Thoracic aorta (tissue), 2 donors: ENCODE measurements around the gene CFDP1. TPM values are rescaled to one million over a fixed set of nuclear protein-coding genes. Genes with fewer than 3 reads are reported as not detected.

Experiments used
- ATAC-seq: fragments of 150-250 bp; one replicate; pipeline ENCODE4 v1.8.0; 2017; ENCODE audit warnings: low read depth; ENCODE audit not compliant: insufficient number of reproducible peaks, low FRiP score
- DNase-seq: peaks from one replicate; pipeline ENCODE4 v3.0.0-alpha.2; 2020; ENCODE audit warnings: low spot score
- H3K27ac ChIP-seq, 2 donors: fragments of 200-600 bp; sonication (generic); 1 replicate in 1 of 2; 2 replicates in 1 of 2; pipeline ENCODE4 v1.5.1; 2016; ENCODE audit warnings: mild to moderate bottlenecking in 2 of 2, moderate library complexity in 2 of 2
- H3K27me3 ChIP-seq: fragments of 200-600 bp; sonication (generic); replicated peaks from 2 replicates; pipeline ENCODE4 v1.6.0; 2016; ENCODE audit warnings: mild to moderate bottlenecking; ENCODE audit not compliant: insufficient read depth
- H3K36me3 ChIP-seq: fragments of 200-600 bp; sonication (generic); one replicate; pipeline ENCODE4 v1.5.1; 2016
- H3K4me1 ChIP-seq, 2 donors: fragments of 200-600 bp; sonication (generic); 1 replicate in 1 of 2; 2 replicates in 1 of 2; pipeline versions ENCODE4 v1.5.1 to v1.6.0; 2016; ENCODE audit warnings: low read depth in 2 of 2, mild to moderate bottlenecking in 1 of 2; ENCODE audit not compliant: control insufficient read depth in 1 of 2
- H3K4me3 ChIP-seq: fragments of 200-600 bp; sonication (generic); 2 replicates; pipeline ENCODE4 v1.5.1; 2016; ENCODE audit warnings: mild to moderate bottlenecking
- H3K9me3 ChIP-seq: fragments of 200-600 bp; sonication (generic); 2 replicates; pipeline ENCODE4 v1.5.1; 2016
- total RNA-seq, 2 donors: library from RNA; depleted of rRNA; stranded (reverse); fragments of >200 nt; gene quantifications; one replicate each; pipeline versions ENCODE4 v1.1.0 to v1.2.3, GENCODE V29; 2016
- TF ChIP-seq, protein P1 (sequence below): fragments of 200-600 bp; sonication (generic); IDR thresholded peaks from one replicate; pipeline ENCODE4 v1.5.1; 2019; ENCODE audit warnings: antibody characterized with exemption

Gene CFDP1
- total RNA-seq, 2 donors from 2014 or later, result 31.1 to 84.7 TPM

DNA sequence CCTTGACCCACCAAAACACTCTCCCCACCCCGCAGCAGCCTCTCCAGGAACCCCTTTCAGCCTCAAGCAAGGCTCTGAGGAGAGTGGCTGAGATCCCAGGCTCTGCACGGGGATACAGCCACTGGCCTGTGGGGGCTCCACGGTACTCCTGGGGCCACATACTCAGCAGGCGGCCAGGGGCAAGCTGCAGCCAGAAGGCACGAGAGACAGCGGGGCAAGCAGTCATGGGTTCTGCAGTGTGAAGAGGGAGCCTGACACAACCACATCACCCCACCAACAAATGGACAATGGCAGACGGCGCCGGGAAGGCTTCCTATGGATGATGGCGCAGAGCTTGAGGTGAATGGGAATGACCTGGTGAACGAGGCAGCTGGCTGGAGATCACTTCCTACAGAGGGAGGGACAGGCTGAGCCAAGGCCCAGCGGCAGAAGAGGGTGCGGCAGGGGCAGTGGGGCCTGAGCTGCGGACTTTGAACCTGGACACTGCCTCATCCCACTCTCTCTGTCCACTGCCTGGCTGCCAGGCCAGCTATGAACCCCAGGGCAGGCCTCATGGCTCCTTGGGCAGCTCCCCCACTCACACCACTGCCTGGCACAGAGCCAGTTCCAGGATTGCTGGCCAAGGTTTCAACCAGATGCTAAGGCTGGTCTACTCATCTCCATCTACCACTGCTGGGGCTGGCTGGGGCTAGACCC, 171.1 kb downstream of the CFDP1 start:
- TF ChIP-seq, protein P1, sequence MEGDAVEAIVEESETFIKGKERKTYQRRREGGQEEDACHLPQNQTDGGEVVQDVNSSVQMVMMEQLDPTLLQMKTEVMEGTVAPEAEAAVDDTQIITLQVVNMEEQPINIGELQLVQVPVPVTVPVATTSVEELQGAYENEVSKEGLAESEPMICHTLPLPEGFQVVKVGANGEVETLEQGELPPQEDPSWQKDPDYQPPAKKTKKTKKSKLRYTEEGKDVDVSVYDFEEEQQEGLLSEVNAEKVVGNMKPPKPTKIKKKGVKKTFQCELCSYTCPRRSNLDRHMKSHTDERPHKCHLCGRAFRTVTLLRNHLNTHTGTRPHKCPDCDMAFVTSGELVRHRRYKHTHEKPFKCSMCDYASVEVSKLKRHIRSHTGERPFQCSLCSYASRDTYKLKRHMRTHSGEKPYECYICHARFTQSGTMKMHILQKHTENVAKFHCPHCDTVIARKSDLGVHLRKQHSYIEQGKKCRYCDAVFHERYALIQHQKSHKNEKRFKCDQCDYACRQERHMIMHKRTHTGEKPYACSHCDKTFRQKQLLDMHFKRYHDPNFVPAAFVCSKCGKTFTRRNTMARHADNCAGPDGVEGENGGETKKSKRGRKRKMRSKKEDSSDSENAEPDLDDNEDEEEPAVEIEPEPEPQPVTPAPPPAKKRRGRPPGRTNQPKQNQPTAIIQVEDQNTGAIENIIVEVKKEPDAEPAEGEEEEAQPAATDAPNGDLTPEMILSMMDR, result no peak
- no peak for DNase-seq
- peak overlapping the region; percentile 99 for H3K4me3 ChIP-seq
- no peak for ATAC-seq
- peaks cover 40 to 88% of the 10 kb centered on the region in 2 donors for H3K4me1 ChIP-seq
- peak overlapping the region; percentile 92 to 100 for H3K27ac ChIP-seq
- H3K27me3 ChIP-seq, result no peaks in the 10 kb centered on the region
- no peaks in the 10 kb centered on the region for H3K36me3 ChIP-seq
- no peaks in the 10 kb centered on the region for H3K9me3 ChIP-seq

DNA sequence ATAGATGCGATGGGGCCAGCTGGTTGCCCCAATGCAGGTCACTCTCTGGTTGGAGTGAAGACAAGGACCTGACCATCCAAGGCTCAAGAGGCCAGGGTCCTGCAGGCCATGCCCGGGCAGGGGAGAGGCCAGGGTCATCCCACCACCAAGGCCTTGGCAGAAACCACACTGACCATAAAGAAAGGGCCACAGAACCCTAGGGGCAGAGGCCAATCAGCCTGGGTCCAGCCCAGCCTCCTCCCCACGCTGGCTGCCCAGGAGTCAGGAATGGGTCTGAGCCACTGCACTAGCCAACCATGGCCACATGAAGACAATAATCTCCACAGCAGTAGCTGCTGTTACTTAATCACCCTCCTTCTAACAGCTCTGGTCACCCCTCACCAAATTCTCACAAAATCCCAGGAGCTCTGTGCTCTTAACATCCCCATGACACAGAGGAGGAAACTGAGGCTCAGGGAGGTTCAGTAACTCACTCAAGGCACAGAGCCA, 171.7 kb downstream of the CFDP1 start:
- Histone ChIP-seq H3K4me1 (peaks cover 46 to 88% of the 10 kb centered on the region in 2 donors), H3K27ac (peak overlapping the region; percentile 92 to 100), H3K36me3 (no peaks in the 10 kb centered on the region), H3K27me3 (no peaks in the 10 kb centered on the region), H3K4me3 (peak overlapping the region; percentile 99), H3K9me3 (no peaks in the 10 kb centered on the region)
- ATAC-seq (no peak), DNase-seq (no peak)
- TF ChIP-seq, protein P1, result no peak

DNA sequence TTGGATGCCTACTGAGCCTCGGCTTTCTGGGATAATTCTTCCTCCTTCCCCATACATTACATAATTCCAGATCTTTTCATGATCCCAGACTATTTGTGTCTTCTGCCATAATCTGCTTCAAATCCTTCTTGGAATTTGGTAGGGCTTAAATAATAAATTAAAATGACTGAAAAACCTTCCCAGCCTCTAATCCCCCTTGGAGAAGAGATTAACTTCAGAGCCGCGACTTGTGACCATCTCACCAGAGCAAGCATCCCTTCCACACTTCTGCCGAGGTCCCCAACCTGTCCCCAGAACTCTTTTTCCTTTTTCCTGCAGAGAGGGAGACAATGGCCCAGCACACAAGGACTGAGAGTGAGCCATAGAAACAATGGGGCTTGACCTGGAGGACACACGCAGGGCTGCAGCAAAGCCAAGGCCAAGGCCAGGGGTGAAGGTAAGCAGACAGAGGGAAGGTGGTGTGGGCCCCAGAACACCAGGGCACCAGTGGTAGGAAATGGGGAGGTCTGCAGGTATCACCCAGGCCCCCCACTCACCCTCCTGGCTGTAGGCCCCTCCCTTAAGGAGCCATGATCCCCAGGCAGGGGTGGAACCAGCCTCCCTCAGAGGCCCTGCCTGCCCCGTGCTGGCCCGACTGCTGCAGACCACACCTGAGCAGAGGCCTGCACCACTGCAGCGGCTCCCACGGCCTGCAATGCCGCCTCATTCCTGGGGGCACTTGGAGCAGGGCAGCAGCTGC, 172.3 kb downstream of the CFDP1 start:
- no peaks in the 10 kb centered on the region for H3K9me3 ChIP-seq
- DNase-seq (no peak), ATAC-seq (no peak)
- no peak overlapping the region for H3K4me3 ChIP-seq
- H3K4me1 ChIP-seq, result peaks cover 52 to 88% of the 10 kb centered on the region in 2 donors
- H3K36me3 ChIP-seq, result no peaks in the 10 kb centered on the region
- H3K27me3 ChIP-seq, result no peaks in the 10 kb centered on the region
- TF ChIP-seq, protein P1, result no peak
- H3K27ac ChIP-seq, result peak overlapping the region; percentile 92 to 100

DNA sequence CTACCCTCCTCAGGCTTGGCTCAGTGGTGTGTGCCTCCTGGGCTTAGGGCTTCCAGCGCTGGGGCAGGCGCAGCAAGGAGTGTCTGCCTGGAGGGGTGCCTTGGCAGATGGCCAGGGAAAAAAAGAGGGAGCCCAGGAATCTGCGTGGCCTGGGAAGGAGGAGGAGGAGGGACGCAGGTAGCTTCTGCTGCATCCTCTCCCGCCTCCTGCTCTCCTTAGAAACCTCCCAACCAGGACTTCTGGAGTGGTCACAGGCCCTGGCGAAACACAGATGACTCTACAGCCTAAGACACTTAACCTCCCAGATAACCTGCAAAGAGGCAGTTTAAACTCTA, 174.5 kb downstream of the CFDP1 start:
- Histone ChIP-seq H3K4me3 (no peak overlapping the region), H3K27ac (peak overlapping the region in 1 of 2 donors; percentile 96), H3K27me3 (no peaks in the 10 kb centered on the region), H3K4me1 (peaks cover 74 to 100% of the 10 kb centered on the region in 2 donors), H3K36me3 (no peaks in the 10 kb centered on the region), H3K9me3 (no peaks in the 10 kb centered on the region)
- ATAC-seq (no peak), DNase-seq (peak; percentile 1)
- TF ChIP-seq, protein P1, result no peak
